ENCODE data around the gene HTR6.
"Not testable (repeated sequence)": the region's sequence is repeated elsewhere in the genome, so short reads cannot be mapped to it uniquely, and the experiment has no call there.

Gene HTR6

GRCh38 chr1:19664453-19665185 is at the start of gene HTR6:
Gene HTR6, plus strand, starts transcription at chr1:19664875. Its CDS starts 879 bp downstream, at chr1:19665754.
- no peak for DNase-seq

DNA sequence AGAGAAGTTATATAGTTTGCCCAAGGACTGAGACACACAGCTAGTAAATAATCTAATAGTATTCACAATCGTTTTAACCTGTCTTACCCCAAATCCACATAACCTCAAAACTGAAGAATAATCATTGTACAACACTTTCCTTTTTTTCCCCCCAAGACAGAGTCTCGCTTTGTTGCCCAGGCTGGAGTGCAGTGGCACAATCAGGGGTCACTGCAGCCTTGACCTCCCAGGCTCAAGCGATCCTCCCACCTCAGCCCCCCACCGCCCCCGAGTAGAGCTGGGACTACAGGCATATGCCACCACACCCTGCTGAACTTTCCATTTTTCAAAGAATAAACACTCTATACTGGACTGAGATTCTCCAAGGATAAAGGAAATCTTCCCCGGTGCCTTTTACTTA is 49.2 kb upstream of the HTR6 start:
- DNase-seq: no peak

- DNase-seq: no peak
Measured at GRCh38 chr1:19616489-19616888, 48.2 kb upstream of the HTR6 start.

DNA sequence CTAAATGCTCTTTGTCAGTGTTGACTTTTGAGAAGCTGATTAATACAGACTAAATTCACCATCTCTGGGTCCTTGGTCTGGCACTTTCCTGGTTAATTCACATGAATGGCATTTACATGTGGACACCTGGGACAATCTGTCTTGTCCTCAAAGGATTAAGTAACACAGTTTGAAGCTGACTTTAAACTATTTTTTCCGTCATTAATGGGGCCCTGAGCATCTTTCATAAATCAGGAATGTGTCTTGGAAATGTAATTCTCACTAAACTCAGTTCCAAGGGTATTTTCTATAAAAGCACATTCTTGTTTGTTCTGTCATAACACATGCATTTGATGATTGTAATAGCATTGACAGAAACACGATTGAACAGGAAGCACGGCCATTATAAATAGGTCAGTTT is 47.3 kb upstream of the HTR6 start:
- no peak for DNase-seq

GRCh38 chr1:19618428-19618827 is 46.2 kb upstream of the HTR6 start:
- no peak for DNase-seq

DNA sequence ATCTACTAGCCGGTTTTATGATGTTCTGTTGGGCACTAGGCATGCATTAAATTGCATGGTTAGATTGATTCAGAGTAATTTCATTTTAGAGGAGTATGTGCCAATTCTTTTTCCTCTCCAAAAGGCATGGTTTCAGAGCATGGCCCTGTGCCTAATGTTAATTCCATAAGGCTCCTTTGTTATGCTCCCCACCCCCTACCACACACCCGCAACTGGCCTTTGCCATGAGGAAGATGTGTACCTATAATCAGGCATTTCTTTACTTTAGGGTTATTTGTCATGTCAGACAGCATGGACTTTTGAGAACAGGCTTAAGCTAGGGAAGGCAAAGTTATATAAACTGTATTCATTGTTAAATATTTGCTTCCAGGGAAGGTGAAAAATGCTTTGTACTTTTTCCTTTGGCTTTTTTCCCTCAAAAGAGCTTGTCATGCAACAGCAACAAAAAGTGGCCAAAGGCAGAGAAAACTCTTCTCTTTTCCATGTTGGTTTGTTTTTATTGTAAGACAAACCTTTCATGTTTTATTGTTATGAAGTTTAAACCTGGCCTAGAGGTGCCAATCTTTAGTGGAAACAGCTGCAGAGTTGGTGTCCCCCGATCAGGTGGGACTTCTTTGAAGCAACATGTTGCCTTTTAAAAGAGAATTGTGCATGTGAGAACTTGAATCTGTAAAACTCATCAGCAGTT is 44.8 kb upstream of the HTR6 start:
- DNase-seq: no peak

DNA sequence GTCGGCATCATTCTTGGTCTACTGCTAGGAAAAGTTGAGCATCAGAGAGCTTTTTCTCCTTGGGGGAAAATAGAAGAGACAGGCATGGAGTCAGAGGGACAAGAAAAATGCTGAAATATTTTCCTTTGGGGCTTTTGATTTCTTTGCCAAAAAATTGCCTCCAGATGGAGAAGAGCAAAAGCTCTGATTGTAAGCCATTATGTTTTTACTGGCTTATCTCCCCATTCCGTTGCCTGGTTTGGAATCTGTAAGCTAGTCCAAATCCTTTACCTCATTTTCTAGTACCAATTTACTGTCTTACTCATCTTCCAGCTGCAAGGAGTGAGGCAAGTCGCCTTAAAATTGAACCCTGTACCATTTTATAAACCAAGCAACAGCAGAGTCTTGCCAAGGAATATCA is 43.9 kb upstream of the HTR6 start:
- DNase-seq: no peak

GRCh38 chr1:19621274-19621950 is 43.3 kb upstream of the HTR6 start:
- no peak for DNase-seq

- no peak for DNase-seq
Measured at GRCh38 chr1:19622204-19622603, 42.5 kb upstream of the HTR6 start.

GRCh38 chr1:19623523-19623922 is 41.2 kb upstream of the HTR6 start:
- DNase-seq: no peak

DNA sequence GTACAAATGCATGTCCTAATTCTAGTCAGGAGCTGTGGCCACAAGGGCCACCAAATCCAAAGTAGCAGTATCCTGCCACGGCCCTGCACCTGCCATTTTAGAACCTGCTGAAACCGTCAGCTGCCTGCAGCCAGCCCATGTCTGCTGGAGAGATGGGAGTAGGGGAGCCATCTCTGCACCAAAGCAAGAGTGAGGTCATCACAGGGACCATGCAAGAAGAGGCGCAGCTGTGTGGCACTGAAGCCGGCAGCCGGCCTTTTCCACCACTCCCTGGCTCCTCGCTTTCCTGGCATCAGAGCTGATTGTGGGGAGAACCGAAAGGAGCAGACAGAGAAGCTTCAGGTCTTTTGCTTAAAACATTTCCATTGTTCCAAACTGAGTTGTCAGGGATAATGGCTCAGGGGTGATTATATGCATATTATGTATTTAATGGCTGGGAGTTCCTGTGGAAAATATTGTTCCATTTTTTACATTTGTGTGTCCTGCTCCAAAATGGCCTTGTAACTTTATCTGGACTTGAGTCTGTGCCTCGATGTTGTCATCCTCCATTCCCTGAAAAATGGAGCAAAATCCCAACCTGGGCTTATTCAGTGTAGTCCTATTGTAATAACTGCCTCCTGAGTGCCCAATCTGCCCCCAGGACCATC is 39.3 kb upstream of the HTR6 start:
- DNase-seq: no peak

GRCh38 chr1:19628879-19629278 is 35.8 kb upstream of the HTR6 start:
- DNase-seq: no peak

DNA sequence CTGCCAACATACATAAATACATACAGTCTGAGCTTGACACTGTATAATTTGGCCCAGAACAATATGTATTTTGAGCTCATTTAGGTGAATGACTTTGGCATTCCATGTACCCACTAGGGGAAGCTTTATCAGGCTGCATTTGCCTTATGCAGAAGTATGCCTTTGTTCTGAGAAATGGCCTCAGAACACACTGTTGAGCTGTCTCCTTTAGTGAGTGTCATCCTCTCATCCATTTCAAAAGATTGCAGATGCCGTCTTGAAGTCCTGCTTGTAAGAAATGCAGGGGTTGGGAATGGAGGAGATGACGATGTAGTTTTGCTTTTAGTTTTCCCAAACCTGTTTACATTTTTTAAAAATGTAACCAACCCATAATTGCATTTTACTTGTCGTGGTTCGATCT is 35.3 kb upstream of the HTR6 start:
- DNase-seq: no peak

DNA sequence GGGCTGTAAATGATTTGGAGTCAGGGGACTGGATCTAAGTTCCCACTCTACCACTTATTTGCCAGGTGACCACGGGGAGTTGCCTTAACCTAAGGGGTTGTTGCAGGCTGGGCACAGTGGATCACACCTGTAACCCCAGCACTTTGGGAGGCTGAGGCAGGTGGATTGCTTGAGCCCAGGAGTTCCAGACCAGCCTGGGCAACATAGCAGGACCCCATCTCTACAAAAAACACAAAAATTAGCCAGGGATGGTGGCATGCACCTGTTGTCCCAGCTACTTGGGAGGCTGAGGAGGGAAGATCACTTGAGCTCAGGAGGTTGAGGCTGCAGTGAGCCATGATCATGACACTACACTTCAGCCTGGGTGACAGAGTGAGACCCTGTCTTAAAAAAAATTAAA is 34.5 kb upstream of the HTR6 start:
- not testable (repeated sequence) for DNase-seq

DNA sequence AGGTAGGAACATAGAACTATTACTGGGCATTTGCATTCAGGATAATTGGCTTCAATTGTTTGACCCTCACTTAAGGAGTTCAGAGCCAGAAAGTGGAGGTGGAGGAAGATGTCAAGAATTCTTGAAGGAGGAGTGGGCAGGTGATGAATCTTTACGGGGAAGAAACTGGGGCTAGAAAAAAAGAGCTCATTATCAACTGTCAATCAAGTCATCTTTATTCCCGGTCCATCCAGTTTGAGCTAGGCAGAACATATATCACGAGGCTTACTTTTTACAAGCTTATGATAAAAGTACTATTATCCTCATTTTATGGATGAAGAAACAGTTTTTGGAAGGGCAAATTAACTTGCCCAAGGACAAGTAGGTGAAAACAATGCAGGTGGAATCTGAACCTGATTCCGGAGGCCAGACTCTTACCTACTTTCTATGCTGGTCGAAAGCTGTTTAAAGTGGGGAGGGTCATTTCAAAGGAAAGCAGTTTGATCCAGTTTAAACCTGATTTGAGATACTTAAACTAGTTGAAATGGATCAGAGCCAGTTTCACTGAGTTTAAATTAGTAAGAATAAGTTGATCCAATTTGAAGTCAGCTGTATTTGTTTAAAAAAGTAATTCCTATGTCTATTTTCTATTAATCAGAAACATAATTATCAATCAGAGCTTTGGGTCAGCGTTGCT is 33.8 kb upstream of the HTR6 start:
- no peak for DNase-seq

- DNase-seq: no peak
Measured at GRCh38 chr1:19632211-19632610, 32.5 kb upstream of the HTR6 start.

- DNase-seq: no peak
Measured at GRCh38 chr1:19633106-19633505, 31.6 kb upstream of the HTR6 start.

DNA sequence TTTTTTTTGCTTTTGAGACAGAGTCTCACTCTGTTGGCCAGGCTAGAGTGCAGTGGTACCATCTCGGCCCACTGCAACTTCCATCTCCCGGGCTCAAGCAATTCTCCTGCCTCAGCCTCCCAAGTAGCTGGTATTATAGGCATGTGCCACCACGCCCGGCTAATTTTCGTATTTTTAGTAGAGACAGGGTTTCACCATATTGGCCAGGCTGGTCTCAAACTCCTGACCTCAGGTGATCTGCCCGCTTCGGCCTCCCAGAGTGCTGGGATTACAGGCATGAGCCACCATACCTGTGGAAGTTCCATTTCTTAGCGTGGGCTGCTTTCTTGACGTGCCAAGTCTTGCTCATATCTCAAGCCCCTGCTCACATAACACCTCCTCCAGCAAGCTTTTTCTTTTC is 29.6 kb upstream of the HTR6 start:
- DNase-seq: not testable (repeated sequence)

- DNase-seq: no peak
Measured at GRCh38 chr1:19635646-19636045, 29.0 kb upstream of the HTR6 start.

DNA sequence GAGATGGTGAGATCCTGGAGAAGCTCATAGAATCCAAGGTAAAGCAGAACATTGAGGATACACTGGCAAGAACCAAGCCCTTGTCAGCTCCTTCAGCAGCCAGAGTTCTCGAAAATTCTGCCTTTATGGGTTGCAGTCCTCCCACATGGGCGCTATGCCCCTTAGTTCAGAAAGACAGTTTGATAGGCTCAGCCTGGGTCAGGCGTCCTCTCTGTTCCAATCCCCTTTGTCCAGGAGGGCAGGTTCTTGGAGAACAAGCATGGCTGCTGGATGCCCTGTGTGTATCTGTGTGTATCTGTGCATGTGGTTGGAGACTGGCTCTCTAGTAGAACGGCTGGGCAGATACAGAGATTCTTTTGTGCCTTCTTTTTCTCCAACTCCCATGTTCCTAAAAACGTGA is 28.6 kb upstream of the HTR6 start:
- no peak for DNase-seq

DNA sequence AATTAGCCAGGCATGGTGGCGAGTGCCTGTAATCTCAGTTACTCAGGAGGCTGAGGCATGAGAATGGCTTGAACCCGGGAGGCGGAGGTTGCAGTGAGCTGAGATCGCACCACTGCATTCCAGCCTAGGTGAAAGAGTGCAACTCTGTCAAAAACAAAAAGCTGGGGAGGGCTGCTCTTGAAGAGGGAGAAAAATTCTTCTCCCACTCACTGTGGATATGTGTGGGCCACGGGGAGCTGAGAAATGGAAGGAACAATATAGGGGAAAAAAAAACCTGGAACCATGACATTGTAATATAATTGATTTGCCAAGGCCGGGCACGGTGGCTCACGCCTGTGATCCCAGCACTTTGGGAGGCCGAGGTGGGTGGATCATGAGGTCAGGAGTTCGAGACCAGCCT is 27.9 kb upstream of the HTR6 start:
- not testable (repeated sequence) for DNase-seq

- DNase-seq: no peak
Measured at GRCh38 chr1:19637606-19638005, 27.1 kb upstream of the HTR6 start.

GRCh38 chr1:19639228-19639627 is 25.4 kb upstream of the HTR6 start:
- not testable (repeated sequence) for DNase-seq
